ENCODE data around the gene ZNRF2.
"Not testable (repeated sequence)": the region's sequence is repeated elsewhere in the genome, so short reads cannot be mapped to it uniquely, and the experiment has no call there.

DNA sequence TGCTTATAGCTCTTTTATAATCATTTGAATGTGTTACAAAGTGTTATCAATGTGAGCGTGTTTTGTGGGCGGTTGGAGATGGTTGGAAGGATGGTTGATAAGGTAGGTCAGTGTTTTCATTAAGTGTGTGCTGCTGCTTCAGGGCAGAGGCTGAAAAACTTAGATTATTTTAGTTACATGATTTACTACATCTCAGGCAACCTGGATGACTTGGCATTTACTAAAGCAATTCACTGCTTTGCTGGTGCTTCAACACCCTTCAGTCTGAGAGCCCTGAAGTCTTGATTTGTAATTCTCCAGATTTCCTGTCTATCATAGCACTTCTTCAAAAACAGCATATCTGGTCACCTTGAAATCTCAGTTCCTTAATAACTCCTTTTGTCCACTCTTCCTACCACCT lies 11.9 kb downstream of the ZNRF2 start:
- TF ChIP-seq, protein P1, sequence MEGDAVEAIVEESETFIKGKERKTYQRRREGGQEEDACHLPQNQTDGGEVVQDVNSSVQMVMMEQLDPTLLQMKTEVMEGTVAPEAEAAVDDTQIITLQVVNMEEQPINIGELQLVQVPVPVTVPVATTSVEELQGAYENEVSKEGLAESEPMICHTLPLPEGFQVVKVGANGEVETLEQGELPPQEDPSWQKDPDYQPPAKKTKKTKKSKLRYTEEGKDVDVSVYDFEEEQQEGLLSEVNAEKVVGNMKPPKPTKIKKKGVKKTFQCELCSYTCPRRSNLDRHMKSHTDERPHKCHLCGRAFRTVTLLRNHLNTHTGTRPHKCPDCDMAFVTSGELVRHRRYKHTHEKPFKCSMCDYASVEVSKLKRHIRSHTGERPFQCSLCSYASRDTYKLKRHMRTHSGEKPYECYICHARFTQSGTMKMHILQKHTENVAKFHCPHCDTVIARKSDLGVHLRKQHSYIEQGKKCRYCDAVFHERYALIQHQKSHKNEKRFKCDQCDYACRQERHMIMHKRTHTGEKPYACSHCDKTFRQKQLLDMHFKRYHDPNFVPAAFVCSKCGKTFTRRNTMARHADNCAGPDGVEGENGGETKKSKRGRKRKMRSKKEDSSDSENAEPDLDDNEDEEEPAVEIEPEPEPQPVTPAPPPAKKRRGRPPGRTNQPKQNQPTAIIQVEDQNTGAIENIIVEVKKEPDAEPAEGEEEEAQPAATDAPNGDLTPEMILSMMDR (IDR thresholded peaks at IDR 0.05), result not testable (repeated sequence)
- TF ChIP-seq POLR2A (IDR thresholded peaks at IDR 0.05), result not testable (repeated sequence)

Measured in adrenal gland (tissue), 5 donors.